GM18526 (cell line): ENCODE measurements around the gene SUSD3.

Source experiments
- POLR2A ChIP-seq: IDR thresholded peaks from 3 replicates; pipeline ENCODE4 v1.6.1; 2011; ENCODE audit not compliant: insufficient read length; ENCODE audit errors: extremely low read depth

Gene SUSD3

DNA sequence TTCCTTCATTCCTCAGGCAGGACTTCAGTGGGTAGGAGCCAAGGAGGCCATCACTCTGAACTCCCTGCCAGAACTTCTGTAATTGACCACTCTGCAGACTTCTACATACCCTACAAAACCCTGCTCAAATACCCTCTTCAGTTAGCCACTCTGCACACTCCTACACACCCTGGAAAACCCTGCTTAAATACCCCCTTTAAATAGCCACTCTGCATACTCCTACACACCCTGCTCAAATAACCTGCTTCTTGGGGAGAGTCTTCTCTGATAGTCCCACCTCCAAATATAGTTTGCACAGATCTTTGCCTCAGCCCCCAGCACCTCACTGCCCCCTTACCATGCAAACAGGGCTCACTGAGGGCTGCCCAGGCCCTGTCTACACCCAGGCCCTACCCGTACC, 18.9 kb downstream of the SUSD3 start:
- no peak for TF ChIP-seq POLR2A

DNA sequence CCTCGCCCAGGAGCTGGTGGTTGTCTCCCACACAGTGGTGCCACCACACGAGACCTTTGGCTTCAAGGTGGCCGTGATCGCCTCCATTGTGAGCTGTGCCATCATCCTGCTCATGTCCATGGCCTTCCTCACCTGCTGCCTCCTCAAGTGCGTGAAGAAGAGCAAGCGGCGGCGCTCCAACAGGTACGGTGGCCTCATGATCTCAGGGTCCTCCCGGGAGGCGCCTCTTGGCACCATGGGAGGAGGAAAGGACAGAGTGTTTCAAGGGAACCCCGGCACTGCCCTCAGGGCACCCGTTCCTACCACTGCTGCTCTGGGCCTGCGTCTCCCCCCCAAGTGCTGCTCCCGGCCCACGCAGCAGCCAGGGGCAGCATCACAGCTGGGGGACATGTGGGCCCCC, 19.3 kb downstream of the SUSD3 start:
- no peak for TF ChIP-seq POLR2A

DNA sequence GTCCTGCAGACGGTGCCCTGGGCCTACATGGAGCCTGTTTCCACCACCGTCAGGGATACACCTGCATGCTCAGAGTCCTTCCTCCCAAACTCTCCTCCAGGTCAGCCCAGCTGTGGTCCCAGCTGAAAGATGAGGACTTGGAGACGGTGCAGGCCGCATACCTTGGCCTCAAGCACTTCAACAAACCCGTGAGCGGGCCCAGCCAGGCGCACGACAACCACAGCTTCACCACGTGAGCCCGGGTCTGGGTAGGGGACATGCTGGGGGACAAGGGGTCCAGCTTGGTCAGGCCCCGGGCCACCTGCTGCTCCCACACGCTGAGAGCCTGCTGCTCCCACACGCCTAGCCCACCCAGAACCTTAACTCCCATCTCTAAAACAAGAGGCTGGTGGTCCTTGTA, 20.9 kb downstream of the SUSD3 start:
- TF ChIP-seq POLR2A = no peak

DNA sequence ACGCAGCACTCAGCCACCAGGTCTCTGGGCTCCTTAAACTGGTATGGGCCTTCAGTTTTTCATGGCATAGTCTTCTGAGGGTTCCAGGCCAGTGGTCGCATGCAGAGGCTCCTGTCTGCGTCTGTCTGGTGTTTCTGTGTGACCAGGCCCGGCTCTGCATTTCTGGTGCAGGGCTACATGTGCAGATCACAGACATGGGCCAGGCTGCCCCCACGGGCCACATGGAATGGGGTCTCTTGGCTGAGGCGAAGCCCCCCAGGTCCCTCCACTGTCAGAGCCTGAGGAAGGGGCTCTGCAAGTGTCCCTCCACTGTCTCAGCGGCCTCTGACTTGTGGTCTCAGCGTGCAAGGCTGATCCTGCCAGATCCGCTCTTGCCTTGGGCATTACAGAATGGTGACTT, 21.9 kb downstream of the SUSD3 start:
- no peak for TF ChIP-seq POLR2A

DNA sequence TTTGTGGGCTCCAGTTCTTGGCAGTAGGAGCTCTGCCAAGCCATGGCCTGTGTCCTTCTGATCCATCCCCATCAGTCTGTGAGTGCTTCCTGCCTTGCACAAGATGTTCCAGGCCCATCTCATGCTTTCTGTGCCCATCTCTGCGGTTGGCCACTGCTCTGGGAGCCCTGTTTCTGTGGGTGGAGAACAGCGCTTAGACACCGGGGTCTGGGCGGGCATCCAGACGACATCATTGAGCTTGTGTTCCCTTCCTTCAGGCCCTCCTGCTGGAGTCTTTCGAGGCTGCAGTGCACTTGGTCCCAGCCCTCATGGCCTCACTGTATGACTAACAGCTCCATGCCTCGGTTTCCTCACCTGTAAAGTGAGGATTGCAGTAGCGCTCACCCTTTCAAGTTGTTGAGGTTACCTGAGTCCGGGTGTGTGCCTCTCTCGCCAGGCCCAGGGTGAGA, 22.6 kb downstream of the SUSD3 start:
- TF ChIP-seq POLR2A = no peak

DNA sequence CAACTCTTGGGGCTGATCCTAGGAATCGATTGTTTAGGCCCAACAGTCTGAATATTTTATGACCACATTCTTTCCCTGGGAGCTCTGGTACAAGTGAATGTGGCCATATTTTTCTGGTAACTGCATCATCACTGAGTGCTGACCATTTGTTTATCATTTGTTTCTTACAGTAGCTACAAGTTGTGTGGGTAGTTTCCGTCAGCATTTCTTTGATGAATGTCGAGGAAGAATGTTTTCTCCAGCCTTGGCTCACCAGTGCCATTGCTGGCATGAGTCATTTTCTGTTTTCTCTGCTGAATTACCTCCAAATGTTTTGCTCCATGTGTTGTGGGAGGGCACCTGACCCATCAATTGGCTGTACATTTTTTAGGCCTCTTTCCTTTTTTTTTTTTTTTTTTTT, 23.4 kb downstream of the SUSD3 start:
- TF ChIP-seq POLR2A = no peak

DNA sequence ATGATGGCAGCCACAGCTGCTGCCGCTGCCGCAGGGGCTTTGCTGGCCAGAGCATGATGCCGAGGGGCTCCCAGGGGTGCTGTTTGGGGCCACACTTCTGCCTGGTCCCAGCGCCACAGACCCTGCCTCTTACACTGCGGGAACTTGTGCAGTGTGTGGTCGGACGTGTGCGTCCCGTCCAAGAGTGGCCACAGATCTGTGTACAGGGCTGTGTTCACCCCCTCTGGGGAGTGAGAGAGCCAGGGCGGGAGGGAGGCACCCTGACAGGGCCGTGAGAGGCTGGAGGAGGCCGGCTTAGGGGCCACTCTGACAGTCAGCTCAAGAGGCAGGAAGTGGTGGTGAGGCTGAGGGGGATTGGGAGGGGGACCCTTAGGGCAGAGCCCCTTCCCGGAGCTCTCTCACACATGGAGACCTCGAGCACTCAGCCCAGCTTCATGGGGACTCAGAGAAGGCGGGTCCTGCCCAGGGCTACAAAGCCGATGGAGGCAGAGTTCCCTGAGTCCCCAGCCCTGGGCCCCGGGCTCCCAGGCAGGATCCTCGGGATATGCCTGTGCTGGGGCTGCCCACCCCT, 24.4 kb downstream of the SUSD3 start:
- no peak for TF ChIP-seq POLR2A

DNA sequence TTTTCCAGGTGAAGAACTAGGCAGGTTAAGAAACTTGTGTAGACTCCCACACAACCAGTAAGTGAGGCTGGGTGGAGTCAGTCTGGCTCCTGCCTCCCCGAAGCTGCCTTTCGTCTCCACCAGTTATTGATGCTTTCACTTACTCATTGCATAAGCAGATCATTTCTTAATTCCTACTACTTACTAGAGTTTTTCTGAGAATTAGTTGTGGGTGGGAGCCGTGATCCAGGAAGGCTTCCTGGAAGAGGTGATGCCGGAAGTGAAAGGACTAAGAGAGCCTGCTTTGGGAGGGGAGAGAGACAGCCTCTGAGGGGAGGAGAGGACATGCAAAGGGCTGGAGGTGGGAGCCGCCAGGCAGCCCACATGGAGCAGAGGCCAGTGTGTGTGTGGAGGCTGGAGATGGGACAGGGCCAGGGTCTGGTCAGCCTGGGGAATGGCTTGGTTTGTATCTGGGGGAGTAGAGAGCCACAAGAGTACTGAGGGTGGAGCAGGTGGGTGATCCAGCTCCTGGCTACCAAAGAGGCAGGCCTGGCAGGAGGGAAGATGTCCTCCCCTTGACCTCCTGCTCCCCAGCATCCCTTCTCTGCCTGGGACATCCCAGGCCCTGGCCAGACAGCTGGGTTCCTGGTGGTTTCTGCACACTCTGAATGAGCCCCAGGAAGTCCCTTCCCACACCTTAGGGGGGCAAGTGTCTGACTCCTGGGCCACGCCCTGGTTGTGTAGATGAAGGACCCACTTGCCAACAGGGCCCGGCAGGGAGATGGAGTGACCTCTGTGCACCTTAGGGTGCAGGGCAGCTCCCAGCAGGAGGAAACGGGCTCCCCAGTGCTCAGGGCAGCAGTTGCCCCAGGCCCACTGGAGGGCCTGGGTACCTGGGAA, 25.3 kb downstream of the SUSD3 start:
- TF ChIP-seq POLR2A = no peak

DNA sequence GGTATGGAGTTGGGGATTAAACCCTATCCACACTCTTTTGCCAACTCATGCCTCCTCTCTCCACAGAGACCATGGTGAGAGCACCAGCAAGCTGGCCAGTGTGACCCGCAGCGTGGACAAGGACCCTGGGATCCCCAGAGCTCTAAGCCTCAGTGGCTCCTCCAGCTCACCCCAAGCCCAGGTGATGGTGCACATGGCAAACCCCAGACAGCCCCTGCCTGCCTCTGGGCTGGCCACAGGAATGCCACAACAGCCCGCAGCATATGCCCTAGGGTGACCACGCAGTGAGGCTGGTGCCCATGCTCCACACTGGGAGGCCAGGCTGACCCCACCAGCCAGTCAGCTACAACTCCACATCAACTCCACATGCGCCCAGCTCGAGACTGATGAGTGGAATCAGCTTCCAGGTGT, 26.0 kb downstream of the SUSD3 start:
- TF ChIP-seq POLR2A = no peak

DNA sequence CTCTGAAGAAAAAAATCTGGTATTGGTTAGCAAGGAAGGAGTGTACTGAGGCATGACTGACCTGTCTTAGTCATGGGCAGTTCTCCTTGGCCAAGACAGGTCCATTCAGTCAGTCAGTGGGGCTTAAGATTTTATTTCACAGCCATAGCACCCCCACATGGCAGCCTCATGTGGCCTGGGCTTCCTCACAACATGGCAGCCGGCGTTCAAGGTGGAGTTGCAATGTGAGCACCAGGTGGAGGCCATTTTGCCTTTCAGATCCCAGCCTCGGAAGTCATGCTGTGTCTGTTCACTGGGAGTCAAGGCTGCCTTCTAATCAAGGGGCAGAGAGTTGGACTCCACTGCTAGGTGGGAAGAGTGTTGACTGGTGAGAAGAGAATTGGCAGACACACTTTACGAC, 27.2 kb downstream of the SUSD3 start:
- no peak for TF ChIP-seq POLR2A

DNA sequence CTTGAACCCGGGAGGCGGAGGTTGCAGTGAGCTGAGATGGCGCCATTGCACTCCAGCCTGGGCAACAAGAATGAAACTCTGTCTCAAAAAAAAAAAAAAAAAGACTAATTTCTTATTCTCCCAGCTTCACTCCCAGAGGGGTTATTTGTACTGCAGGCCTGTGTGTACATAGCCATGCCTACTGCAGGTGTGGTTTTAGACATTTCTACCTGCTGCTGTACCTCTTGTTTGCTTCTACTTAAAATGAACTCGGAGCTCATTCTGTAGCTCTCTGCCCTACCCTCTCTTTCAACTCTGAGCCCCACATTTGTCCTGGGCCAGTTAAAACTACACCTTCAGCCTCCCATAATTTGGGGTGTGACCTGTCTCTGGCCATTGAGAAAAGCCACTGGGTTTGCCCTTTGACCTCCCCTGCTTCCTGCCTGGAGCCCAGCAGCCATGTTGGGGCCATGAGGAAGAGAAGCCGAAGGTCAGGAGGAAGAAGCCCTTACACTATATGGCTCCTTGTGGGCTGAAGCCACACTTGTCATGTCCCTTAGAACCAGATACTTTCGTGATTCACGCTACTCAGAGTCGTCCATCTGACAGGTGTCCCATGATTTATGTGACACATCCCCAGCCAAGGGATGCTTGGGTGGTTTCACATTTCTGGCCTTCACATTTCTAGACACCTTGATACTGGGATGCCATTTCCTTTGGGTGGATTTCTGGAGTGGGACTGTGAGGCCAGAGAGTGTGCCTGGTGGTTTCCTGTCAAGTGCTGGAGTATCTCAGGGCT, 28.1 kb downstream of the SUSD3 start:
- TF ChIP-seq POLR2A = no peak

DNA sequence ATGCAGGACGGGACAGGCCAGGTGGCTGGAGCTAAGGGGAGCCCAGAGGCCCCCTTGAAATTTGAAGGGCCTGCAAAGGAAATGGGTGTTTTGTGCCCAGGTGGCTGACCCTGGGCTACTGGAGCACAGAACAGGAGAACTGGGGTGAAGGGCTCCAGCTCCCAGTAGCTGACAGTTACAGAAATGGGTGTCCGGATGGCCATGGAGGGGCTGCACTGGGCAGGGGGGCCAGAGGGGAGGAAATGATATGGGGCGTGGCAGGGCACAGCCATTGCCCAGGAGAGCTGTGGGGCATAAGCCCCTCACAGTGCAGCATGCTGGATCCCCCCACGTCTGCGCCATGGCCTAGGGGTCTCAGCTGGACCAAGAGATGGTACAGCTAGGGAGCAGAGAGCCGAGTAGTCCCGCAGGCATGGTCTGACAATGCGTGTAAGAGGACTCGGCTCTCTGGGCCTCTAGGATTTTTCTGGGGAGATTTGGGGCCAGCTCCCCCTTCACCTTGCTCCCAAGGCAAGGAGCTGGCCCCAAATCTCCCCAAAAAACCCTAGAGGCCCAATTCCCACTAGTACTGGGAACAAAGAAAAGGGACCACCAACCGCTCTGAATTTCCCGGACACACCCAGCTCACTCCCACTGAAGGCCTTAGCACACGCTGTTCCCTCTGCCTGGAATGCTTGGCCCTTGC, 29.6 kb downstream of the SUSD3 start:
- no peak for TF ChIP-seq POLR2A

DNA sequence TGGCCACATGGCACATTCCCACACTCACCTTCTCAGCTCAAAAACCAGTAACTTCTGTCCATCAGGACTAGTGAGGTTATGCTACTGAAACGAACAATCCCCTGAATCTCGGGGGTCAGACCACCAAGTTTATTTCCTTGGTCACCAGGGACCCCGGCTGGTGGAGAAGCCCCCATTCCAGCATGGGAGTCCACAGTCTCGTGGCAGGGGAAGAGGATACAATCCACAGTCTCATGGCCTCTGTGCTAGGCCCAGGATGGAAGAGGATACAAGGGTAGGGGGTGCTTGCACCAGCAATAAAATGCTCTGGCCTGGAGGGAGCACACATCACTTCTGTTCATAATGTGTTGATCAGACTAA, 30.1 kb downstream of the SUSD3 start:
- no peak for TF ChIP-seq POLR2A

DNA sequence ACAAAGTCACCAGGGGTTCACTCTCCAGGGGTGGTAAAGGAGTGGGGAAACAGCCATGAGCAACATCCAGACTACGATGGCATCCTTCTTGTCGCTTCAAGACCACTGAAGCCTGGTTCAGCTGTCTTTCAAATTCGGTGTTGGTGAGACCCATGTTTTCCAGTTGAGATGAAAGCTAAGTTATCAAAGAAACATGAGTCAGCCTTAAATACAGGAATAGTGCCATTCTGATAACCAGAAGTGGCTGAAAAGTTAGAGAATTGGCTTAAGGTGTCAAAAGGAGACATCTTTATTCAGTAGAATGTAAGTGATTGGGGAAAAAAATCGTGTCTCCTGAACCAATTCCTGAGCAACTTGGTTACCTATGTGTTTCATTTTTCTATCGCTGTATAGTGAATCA, 30.5 kb downstream of the SUSD3 start:
- TF ChIP-seq POLR2A = no peak

DNA sequence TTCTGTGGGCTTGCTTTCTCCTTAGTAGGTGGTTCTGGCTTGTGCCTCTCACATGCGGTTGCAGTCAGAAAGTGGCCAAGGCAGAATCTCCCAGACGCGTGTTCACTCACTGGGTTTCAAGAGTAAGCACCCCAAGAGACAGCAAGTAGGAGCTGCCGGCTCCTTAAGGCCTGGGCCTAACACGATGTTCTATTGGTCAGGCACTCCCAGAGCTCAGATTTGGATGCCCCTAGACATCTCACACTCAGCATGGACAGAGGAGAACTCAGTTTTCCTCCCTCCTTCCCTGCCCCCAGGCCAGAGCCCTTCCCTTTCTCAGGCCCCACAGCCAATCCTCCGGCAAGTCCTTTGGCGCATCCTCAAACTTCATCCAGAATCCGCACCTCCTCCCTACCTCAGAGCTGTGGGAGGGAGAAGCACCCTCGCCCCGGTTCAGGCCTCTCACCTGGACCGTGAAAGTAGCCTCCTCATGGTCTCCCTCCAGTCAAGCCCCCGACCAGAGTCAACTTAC, 31.0 kb downstream of the SUSD3 start:
- TF ChIP-seq POLR2A = no peak
